Stimulated activated CD4-positive, alpha-beta T cell treated with anti-CD3 and anti-CD28 coated beads, TNF-alpha, amount 100 ng/mL, for 24 hours (primary cell): ENCODE measurements around the gene MEP1B.
"Not testable (repeated sequence)": the region's sequence is repeated elsewhere in the genome, so short reads cannot be mapped to it uniquely, and the experiment has no call there.

Experiments
- DNase-seq, 3 experiments: peaks; one replicate each; pipeline ENCODE4 v3.0.0-alpha.2; 2020; ENCODE audit warnings: low read depth in 3 of 3

Gene MEP1B

GRCh38 chr18:32209685-32210445, 20.0 kb downstream of the MEP1B start:
- no peak for DNase-seq

- DNase-seq, result no peak
Observed at GRCh38 chr18:32213693-32214092, 23.9 kb downstream of the MEP1B start.

- DNase-seq, result no peak
Observed at GRCh38 chr18:32216390-32216789, 26.6 kb downstream of the MEP1B start.

GRCh38 chr18:32219431-32220018, 29.7 kb downstream of the MEP1B start:
- DNase-seq, result no peak

GRCh38 chr18:32233348-32233747, 43.5 kb downstream of the MEP1B start:
- not testable (repeated sequence) for DNase-seq

- no peak for DNase-seq
Observed at GRCh38 chr18:32237049-32237448, 47.2 kb downstream of the MEP1B start.

GRCh38 chr18:32238635-32239268, 48.9 kb downstream of the MEP1B start:
- no peak for DNase-seq

- DNase-seq, result no peak
Observed at GRCh38 chr18:32242395-32242794, 52.6 kb downstream of the MEP1B start.

GRCh38 chr18:32243358-32243757, 53.5 kb downstream of the MEP1B start:
- no peak for DNase-seq

- no peak for DNase-seq
Observed at GRCh38 chr18:32244881-32245280, 55.0 kb downstream of the MEP1B start.

GRCh38 chr18:32249147-32249929, 59.5 kb downstream of the MEP1B start:
- no peak for DNase-seq

- no peak for DNase-seq
Observed at GRCh38 chr18:32251466-32251865, 61.6 kb downstream of the MEP1B start.

- no peak for DNase-seq
Observed at GRCh38 chr18:32252141-32252860, 62.5 kb downstream of the MEP1B start.

GRCh38 chr18:32255570-32255969, 65.7 kb downstream of the MEP1B start:
- no peak for DNase-seq

GRCh38 chr18:32257084-32257785, 67.4 kb downstream of the MEP1B start:
- no peak for DNase-seq

- DNase-seq, result no peak
Observed at GRCh38 chr18:32258148-32258547, 68.3 kb downstream of the MEP1B start.

- DNase-seq, result no peak
Observed at GRCh38 chr18:32258558-32259204, 68.8 kb downstream of the MEP1B start.

- DNase-seq, result no peak
Observed at GRCh38 chr18:32259553-32259952, 69.7 kb downstream of the MEP1B start.

GRCh38 chr18:32261003-32261402, 71.2 kb downstream of the MEP1B start:
- no peak for DNase-seq

GRCh38 chr18:32262092-32262491, 72.3 kb downstream of the MEP1B start:
- no peak for DNase-seq
